GM19467 (cell line): ENCODE results near the gene MDFIC.
"Not testable (repeated sequence)": the region's sequence is repeated elsewhere in the genome, so short reads cannot be mapped to it uniquely, and the experiment has no call there.

Source experiments
- ATAC-seq: cut with Tn5 transposase; IDR thresholded peaks from one replicate; pipeline ENCODE4 v1.9.1; 2021; ENCODE audit warnings: mild to moderate bottlenecking, moderate library complexity; ENCODE audit not compliant: unreplicated experiment

MDFIC gene, protein sequence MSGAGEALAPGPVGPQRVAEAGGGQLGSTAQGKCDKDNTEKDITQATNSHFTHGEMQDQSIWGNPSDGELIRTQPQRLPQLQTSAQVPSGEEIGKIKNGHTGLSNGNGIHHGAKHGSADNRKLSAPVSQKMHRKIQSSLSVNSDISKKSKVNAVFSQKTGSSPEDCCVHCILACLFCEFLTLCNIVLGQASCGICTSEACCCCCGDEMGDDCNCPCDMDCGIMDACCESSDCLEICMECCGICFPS

DNA sequence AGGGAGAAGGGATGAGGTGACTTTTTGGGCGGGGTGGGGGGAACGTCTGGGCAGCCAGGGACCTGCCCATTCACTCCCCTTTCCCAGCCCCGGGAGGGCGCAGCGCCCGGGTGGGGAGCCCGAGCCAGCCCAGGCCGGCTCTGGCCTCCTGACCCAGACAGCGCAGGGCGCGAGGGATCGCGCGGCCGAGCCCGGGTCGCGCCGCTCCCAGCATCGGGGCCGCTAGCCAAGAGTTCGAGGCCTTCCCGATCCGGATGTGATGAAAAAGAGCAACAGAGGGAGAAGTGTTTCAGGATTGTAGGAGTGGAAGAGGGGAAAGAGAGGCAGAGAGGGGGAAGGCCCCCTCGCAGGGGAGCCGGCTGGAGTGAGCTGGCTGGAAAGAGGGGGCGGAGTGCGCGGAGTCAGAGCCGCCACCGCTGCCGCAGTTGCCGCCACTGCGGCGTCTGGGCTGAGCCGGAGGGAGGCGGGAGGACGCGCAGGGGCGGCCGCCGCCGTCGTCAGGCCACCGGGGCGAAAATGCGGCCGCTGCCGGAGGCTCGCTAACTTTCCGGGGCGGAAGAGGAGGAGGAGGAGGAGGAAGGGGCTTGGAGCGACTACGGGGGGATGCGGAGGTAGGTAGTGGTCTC is at the start of gene MDFIC:
Gene MDFIC, plus strand, starts transcription at position 69 of the 626 bp plus-strand sequence. CDS start 940 bp downstream, outside the sequence.
- ATAC-seq = peak; percentile 35

DNA sequence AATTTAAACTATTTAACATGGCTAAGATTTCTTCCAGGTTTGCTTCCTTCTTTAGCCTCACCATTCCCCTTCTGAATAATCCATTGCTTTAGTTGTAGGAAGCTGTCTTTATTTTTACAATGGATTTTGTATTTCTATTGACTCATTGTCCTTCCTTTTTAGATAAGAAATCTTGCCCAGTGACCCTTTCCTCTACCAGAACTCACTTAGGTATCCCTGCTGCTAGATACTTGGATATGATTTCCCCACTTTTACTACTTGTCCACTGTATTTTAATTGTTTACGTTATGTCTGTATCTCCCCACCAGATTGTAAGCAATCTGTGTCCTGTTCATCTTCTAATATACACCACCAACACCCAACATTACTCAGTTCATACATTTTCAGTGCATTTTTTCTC is 47.7 kb upstream of the MDFIC start:
- ATAC-seq = no peak

DNA sequence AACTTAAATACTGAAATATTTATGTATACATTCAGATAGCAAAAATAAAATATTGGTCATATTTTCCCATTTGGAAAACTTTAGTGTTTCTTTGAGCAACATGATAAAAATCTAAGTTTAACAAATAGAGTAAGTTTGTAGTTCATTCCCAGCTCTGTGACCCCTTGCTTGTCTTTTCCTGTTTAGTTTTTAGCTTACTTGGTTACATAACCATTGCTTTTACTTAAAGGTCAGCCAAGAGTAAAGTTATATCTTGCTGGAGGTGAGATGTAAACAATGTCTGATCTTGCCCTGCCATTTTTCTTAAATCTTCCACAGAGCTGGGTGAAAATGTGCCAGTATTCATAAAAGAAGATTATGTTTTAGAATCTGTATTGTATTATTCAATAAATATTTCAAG is 46.7 kb upstream of the MDFIC start:
- no peak for ATAC-seq

DNA sequence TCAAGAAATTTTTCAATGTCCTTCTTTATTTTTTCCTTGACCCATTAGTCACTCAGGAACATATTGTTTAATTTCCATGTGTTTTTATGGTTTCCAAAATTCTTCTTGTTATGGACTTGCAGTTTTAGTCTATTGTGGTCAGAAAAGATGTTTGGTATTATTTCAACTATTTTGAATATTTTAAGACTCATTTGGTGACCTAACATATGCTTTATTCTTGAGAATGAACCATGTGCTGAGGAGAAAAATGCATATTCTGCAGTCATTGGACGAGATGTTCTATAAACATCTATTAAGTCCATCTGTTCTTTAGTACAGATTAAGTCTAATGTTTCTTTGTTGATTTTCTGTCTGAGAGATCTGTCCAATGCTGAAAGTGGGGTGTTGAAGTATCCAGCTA is 42.3 kb upstream of the MDFIC start:
- ATAC-seq = no peak

DNA sequence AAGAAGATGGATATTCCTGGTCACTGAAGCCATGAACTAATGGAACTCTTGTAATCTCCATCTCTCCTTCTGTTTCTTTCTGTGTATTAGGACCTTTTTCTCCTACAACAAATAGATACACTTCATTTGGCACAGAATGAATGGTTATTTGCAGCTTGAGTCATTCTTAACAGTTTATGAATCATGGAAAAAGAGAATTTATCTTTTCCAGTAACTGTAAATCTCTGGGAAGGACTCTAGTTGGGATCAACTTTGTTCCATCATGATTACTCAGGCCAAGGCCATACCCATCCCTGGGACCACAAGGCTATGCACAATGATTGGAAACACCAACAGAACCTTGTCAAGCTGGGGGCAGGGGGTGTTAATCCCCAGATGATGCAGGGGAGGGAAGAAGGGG is 36.1 kb upstream of the MDFIC start:
- ATAC-seq = no peak

DNA sequence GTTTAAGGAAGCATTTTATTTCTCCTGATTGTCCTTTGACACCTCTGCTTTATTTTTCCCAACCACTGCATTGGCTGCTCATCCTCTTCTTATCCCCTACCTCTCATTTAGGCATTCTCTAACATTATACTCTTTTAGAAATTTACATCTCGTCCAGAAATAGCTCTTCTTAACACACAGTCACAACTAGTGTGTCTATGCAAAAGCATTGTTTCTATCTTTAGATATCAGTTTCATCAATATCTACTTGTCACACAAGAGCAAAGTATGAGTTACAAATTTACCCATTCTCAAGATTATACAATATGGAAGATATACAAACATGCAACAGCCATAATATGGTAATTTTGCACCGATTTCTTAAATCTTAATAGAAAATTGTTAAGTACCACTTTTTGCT is 35.7 kb upstream of the MDFIC start:
- ATAC-seq = no peak

DNA sequence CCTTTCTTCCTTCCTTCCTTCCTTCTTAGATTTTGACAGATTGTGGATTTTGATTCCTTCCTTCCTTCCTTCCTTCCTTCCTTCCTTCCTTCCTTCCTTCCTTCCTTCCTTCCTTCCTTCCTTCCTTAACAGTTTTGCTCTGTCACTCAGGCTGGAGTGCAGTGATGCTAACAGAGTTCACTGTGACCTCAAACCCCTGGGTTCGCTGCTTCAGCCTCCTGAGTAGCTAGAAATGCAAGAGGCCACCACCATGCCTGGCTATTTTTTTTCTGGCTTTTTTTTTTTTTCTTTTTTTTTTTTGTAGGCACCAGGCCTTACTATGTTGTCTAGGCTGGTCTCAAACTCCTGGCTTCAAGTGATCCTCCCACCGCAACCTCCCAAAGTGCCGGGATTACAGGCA is 32.8 kb upstream of the MDFIC start:
- not testable (repeated sequence) for ATAC-seq

DNA sequence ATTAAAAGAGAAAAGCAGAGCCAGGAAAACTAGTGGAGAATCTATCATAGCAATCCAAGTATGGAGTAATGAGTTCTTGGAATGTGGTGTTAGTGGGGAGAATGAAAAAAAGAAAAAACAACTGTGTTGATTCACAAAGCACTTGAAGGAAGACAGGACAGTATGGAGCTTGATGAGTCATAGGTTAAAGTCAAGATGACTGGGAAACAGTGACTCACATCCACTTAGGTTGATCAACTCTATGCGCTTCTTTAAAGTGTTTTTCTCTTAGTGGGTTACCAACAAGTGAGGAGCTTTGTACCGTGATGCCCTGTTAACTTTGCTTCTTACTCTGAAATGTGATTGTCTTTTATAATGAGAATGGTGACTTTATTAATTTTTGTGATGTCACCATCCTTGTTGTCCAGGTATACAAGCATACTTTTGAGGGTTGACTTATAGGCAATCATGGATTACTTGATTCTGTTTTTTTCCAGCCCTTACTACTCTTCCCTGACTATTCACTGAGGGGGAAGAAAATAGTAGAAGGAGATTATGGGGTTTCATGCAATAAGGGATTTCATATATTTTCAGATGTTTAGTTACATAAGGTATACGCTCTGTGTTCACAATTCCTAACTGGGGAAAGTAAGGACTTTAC is 32.1 kb upstream of the MDFIC start:
- ATAC-seq = no peak

DNA sequence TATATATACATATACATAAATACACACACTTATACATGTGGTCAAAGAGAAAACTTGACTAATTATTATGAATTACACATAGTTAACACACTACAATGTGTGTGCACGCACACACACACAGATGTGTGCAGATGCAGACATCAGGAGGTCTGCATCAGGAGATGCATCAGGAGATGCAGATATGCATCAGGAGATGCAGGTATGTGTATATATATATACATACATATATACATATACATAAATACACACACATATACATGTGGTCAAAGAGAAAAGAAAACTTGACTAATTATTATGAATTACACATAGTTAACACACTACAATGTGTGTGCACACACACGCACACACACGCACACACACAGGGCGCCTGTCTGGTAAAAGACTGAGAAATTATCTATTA is 31.3 kb upstream of the MDFIC start:
- no peak for ATAC-seq

DNA sequence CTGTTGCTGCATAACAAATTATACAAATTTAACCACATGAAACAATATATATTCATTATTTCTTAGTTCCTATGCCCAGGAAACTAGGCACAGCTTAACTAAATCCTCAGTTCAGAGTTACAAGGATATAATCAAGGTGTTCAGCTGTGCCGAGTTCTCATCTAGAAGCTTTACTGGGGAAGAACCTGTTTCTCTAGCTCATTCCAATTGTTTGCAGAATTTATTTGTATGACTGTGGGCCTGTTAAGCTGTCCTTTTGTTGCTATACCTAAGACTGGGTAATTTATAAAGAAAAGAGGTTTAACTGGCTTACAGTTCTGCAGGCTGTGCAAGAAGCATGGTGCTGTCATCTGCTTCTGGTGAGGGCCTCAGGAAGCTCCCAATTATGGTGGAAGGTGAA is 21.8 kb upstream of the MDFIC start:
- ATAC-seq = no peak

DNA sequence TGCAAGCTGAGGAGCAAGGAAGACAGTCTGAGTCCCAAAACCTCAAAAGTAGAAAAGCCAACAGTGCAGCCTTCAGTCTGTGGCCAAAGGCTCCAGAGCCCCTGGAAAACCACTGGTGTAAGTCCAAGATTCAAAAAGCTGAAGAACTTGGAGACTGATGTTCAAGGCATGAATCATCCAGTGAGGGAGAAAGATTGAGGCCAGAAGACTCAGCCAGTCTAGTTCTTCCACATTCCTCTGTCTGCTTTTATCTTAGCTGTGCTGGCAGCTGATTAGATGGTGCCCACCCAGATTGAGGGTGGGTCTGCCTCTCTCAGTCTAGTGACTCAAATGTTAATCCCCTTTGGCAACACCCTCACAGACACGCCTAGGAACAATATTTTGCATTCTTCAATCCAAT is 20.1 kb upstream of the MDFIC start:
- no peak for ATAC-seq

DNA sequence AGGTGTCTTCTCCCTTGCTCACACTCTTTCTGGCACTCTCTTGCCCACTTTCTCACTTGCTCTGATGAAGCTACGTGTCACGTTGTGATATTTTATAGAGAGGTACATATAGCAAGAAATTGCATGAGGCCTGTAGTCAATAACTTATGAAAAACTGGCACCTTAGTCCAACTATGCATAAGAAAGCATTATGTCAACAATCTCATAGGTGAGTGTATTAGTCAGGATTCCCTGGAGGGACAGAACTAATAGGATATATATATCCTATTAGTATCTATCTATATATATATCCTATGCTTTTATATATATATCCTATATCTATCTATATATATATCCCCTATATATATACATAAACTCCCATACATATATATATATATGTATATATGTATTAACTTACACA is 18.8 kb upstream of the MDFIC start:
- ATAC-seq = no peak

DNA sequence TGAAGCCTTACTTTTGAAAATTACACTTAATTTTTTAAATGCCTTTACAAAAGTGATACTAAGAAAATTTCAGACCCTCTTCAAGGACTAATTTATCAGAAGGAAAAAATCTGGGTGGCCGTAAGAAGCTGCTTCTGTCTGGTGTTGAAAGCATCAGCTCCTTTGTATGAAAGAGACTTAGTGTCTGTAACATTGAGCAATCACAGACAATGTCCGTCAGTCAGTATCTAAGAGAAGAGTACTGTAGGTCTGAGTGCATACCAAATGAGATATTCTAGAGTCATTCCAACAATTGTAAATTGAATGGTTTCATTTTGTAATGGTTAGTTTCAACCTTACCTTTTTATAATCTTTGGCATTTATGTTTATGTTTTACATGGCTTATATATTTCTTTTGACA is 11.1 kb upstream of the MDFIC start:
- ATAC-seq = no peak

DNA sequence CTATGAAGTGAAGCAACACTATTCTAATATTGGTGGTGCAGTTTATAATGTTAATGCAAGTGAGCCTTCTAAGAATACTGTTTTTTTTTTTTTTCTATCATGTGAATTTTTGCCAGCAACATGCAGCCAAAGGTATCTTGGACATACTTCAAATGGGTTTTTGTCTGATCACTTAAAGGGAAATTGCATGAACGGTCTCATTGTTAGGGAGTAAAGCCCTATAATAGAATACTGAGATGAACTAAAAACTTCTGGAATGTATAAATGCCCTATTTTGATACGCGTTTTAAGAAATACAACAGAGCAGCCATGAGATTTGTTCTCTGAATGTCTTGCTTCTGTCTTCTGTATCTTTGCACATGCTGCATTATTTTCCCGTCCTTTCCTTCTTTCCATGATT is 10.5 kb upstream of the MDFIC start:
- ATAC-seq = no peak

DNA sequence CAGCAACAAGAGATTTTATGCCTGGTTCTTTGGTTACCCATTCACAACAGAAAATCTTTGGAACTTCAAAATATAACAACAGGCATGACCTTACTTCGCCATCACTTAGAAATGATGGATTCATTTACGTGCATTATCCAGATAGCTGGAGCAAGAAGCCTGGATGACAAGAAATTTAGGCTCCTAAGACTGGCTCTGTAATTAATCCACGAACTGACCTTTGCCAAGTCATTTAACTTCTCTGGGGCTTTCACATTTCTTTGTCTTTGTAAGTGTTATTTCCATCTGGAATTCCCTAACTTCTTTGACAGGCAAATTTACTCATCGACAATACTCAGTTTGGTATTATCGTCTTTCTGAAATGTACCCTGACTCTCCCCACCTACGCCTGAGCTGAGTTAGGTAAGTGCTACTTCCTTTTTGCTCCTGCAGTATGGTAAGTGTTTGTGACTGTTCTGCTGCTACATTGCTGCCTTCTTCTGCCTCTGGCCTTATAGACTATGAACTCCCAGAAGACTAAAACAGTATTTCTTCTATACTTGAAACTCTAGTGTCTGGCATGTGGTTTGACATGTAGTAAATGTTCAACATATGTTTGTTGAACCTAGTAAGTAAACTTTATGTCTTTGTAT is 5.5 kb upstream of the MDFIC start:
- ATAC-seq = peak; percentile 95

DNA sequence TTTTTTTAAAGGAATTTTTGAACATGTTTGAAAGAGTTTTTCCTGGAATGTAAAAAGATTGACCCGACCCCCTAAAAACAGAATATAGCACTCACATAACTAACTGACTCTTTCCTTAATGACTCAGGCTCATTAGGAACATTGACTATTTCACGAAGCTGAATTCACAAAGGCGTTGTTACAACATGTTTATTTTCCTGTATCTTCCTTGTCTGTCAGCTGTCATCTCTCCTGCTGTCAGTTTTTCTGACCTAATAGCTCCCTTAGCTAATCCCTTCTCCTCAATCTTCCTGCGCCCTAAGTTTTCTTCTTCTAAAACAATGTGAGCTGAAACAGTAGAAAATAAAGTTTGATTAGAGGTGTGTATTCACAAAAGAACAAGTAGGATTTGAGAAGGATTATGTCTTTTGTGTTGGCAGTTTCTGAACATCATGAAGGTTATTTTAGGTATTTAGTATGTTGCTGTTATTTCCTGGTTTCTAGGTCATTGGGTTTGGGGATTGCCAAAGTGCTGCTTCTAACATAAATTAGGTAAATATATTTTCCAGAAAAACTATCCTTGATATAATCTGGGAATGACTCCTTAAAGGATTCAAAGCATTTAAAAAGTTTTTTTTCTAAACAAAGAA is 4.6 kb upstream of the MDFIC start:
- ATAC-seq = no peak

DNA sequence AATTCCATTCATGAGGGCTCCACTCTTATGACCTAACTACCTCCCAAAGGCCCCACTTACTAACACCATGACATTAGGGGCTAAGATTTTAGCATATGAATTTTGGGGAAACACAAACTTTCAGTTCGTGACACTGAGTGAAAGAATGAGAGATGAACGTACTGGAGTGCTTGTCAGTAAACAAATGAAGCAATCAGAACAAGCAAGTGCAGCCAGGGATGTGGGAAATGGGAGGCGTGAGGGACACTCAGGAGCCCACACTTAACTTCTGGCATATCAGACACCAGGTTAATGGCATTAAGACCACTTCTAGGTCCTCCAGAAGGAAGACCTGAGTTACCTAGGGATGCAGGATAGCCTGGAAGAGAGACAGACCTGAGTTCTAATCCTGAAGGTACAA is 2.3 kb upstream of the MDFIC start:
- no peak for ATAC-seq

DNA sequence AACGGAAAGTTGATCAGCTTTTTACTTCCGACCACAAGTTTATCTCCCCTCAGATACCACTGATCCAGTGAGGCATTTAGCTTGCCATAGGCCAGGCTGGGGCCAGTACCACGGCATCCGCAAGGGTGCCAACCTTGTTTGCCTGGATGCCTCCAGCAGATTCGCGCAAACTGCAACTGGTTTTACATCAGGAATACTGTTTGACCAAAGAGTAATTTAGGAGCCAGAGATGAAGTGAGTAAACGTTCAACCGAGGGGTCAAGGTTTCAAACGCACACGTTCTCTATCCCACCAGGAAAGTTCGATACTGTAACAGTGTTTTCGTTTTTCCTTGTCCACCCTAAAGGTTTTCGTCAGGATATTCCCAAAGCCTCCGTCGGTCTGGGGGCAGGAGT is 266 bp upstream of the MDFIC start:
- no peak for ATAC-seq

DNA sequence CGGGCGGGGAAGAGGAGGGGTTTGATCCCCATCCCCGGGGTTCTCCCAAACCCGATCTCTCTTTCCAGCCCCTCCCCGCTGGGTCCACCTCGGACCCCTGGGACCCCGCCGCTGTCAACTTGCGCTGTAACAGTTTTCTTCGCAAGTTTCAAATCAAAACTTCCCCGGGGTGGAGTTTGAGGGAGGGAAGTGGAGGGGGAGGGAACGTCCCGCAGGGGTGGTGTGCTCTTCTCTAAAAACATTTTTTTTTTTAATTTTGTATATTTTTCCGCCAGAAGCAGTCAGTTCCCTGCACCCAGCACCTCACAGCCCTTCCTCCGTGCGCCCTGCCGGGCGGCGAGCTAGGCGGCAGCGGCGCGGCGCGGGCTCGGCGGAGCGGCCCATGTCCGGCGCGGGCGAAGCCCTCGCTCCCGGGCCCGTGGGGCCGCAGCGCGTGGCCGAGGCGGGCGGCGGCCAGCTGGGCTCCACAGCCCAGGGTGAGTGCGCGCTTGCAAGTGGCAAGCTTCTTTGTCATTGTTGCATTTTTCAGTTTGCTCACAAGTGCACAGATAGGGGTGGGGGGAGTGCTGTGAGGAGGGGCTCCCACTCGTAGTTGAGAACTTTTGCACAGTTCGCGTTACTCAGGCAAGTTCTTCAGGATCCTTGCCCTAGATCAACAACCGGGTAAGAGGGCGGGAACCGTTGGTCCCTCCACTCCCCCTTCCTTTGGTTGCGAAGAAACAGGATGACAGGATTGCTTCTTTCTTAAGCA is 933 bp downstream of the MDFIC start:
- peak; percentile 35 for ATAC-seq

DNA sequence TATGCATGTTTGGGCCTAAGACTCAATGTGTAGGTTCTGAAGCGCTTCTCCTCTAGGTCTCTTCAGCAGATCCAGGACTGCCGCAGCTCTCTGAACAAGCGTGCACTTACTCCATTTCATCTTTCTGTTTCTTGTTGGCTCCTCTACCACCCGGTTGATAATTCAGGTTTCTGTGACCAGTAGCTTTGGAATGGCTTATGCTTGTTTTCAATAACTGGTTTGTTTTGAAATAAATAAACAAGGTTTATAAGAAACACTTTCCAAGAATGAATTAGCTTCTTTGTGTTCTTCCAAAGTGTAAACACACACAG is 1.5 kb downstream of the MDFIC start:
- no peak for ATAC-seq
